Heart left ventricle (tissue), 13 donors: ENCODE results near the gene UBE2M.

Experiments used
- POLR2A ChIP-seq, 2 donors: fragments of 450-650 bp; IDR thresholded peaks; one replicate each; pipeline ENCODE4 v1.6.1; 2017; ENCODE audit warnings: antibody characterized with exemption in 2 of 2, mild to moderate bottlenecking in 2 of 2, moderate library complexity in 2 of 2
- TF ChIP-seq, protein P1 (sequence below), 12 donors: fragments of 200-600 bp; sonication (generic) in 4 of 12; IDR thresholded peaks; one replicate each; pipeline versions ENCODE4 v1.5.0 to v1.8.0; 2018 to 2022; ENCODE audit warnings: antibody characterized with exemption in 12 of 12, mild to moderate bottlenecking in 5 of 12
- donor health status: ischemic (EF 13 %, LVEDD 7.1; RV severe dilation, severe dysfunction).
- donor health status: DM: no; HTN: yes; CAD: no.
- donor health status: DM: no; HTN: no; CAD: no.
- donor health status: ischemic (EF 25% LVEDD 6.9; RV normal size, moderate dysfunction).
- donor health status: ischemic (EF 25% LVEDD 5.7; RV mildly dilated, moderate dysfunction).
- donor health status: ischemic (EF 35%, LVEDD 5.7; RV mildly dilated, moderate dysfunction).
- donor health status: nonischemic (EF 11% LVEDD 7.7; RV severe dilation, severe dysfunction).
- donor health status: DM: yes; HTN: yes; CAD: no.
- donor health status: PGD.
- donor health status: ischemic (EF 29% LVEDD 5.4; RV normal size, mild dysfunction).
- donor health status: nonischemic (EF 23%, LVEDD 6.1; RV moderate dilation, normal function).

DNA sequence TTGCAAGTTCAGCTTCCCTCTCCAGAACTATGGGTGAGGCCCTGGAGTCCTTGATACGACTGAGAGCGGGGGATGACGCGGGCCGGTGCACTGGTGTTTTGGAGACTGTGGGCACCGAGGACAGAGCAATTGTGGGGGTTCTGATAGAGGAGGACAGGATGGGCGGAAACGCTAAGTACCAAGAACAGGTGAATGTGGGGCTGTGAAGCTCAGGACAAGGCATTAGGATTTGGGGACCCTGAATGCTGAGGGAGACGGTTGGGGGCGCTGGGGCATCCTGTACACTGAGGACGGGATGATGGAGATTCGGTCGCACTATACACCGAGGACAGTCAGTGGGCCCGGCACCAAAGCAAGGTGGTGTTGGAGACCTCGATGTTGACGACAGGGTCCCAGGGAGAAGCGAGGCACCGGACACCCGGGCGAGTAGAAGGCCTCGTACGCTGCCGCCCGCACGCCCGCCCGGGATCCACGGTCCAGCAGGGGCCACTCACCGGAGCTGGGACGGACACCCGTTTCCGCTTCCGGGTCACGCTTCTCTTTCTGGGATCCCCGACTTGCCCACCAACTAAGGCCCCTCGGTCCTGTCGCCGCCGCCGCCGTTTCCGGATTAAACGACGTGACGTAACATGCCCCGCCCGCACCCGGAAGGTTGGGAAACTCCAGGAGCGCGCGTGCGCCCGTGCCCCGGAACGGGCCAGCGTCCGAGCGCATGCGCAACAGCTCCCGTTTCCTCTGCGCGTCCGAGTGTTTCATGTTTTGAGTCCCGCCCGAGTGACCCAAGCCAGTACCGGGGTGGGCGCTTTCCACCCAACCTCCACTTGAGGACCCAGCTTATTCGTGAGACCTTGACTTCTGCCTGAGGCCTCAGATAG is 3.7 kb downstream of the UBE2M start, which contains the start of gene CHMP2A:
- TF ChIP-seq, protein P1, sequence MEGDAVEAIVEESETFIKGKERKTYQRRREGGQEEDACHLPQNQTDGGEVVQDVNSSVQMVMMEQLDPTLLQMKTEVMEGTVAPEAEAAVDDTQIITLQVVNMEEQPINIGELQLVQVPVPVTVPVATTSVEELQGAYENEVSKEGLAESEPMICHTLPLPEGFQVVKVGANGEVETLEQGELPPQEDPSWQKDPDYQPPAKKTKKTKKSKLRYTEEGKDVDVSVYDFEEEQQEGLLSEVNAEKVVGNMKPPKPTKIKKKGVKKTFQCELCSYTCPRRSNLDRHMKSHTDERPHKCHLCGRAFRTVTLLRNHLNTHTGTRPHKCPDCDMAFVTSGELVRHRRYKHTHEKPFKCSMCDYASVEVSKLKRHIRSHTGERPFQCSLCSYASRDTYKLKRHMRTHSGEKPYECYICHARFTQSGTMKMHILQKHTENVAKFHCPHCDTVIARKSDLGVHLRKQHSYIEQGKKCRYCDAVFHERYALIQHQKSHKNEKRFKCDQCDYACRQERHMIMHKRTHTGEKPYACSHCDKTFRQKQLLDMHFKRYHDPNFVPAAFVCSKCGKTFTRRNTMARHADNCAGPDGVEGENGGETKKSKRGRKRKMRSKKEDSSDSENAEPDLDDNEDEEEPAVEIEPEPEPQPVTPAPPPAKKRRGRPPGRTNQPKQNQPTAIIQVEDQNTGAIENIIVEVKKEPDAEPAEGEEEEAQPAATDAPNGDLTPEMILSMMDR (IDR thresholded peaks at IDR 0.05) = no peak
- TF ChIP-seq POLR2A (IDR thresholded peaks at IDR 0.05) = peak in 1 of 2 donors; percentile 74
